ENCODE results near the gene KCNN1.

KCNN1 gene

DNA sequence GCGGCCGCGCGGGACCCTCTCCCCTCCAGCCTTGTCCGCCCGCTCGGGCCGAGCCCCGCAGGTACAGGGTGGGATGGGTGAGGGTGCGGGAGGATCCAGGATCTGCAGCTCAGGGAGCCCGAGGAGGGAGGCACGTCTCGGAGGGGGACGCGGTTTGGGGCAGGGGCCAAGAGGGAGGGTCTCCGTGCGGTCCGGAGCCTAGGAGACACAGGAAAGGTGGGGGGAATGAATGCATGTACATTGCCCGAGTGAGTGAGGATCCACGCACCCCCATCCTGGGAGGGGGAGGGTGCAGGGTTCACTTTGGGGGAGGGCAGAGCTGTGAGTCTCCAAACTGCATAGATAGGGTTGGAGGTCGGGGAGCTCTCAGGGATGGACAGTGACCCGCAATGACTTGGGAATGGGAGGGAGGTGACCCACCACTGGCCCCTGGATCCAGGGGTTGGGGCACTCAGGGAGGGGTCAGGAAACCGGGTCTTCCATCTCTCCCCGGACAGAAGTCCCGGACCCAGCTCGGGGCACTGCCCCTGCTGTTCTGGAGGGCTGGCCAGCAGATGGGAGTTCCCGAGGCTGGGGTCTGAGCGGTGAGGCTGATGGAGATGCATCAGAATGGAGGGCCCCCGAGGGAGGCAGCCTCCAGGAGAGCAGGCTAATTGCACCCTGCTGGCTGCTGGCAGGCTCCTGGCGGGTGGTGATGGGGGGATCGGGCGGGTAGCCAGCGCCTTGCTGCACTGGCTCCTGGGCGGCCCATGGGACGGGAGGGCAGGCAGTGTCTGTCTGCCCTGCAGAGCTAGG is 547 bp downstream of the KCNN1 start:
- Histone ChIP-seq H3K27me3 (ENCODE audit: control insufficient read depth in 5 of 5, insufficient read depth in 4 of 5, low read length in 5 of 5) (peaks cover 20 to 42% (median 39%) of the 10 kb centered on the region in 5 donors), H3K9me3 (ENCODE audit: control insufficient read depth in 5 of 5, low read length in 5 of 5) (no peaks in the 10 kb centered on the region), H3K36me3 (ENCODE audit: control insufficient read depth in 5 of 5, insufficient read depth in 5 of 5, low read length in 5 of 5) (no peaks in the 10 kb centered on the region), H3K4me1 (ENCODE audit: control insufficient read depth in 5 of 5, insufficient read depth in 5 of 5, low read length in 5 of 5) (peaks cover 0 to 7% (median 4%) of the 10 kb centered on the region in 5 donors), H3K9ac (ENCODE audit: low read length in 5 of 5) (no peak overlapping the region), H3K27ac (ENCODE audit: low read depth, low read length) (no peak overlapping the region), H3K4me3 (ENCODE audit: low read depth in 1 of 5, low read length in 5 of 5) (peak overlapping the region in 1 of 5 donors; percentile 30)

DNA sequence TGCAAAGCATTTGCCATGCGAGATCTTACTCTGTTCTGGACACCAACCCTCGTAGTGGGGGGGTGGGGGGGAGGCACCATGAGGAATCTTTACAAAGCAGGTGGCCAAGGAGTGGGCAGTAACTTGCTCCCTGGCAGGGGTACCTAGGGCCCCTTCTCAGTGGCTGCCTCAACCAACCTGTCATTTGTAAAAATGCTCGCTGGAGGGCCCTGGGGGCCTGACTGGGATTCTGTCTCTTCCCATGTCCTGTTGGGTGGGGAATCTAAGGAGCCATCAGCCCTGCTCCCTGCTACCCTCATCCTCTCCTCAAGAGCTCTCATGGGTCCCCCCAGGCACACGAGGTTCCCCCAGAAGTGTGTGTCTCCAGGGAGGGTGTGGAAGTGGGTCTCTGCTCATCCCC is 1.5 kb downstream of the KCNN1 start:
- no peak overlapping the region for H3K27ac ChIP-seq (ENCODE audit: low read depth, low read length)
- no peak overlapping the region for H3K4me3 ChIP-seq (ENCODE audit: low read depth in 1 of 5, low read length in 5 of 5)
- H3K9me3 ChIP-seq (ENCODE audit: control insufficient read depth in 5 of 5, low read length in 5 of 5): no peaks in the 10 kb centered on the region
- H3K36me3 ChIP-seq (ENCODE audit: control insufficient read depth in 5 of 5, insufficient read depth in 5 of 5, low read length in 5 of 5): no peaks in the 10 kb centered on the region
- H3K4me1 ChIP-seq (ENCODE audit: control insufficient read depth in 5 of 5, insufficient read depth in 5 of 5, low read length in 5 of 5): peaks cover 0 to 7% (median 4%) of the 10 kb centered on the region in 5 donors
- H3K9ac ChIP-seq (ENCODE audit: low read length in 5 of 5): no peak overlapping the region
- H3K27me3 ChIP-seq (ENCODE audit: control insufficient read depth in 5 of 5, insufficient read depth in 4 of 5, low read length in 5 of 5): peaks cover 20 to 42% (median 39%) of the 10 kb centered on the region in 5 donors

DNA sequence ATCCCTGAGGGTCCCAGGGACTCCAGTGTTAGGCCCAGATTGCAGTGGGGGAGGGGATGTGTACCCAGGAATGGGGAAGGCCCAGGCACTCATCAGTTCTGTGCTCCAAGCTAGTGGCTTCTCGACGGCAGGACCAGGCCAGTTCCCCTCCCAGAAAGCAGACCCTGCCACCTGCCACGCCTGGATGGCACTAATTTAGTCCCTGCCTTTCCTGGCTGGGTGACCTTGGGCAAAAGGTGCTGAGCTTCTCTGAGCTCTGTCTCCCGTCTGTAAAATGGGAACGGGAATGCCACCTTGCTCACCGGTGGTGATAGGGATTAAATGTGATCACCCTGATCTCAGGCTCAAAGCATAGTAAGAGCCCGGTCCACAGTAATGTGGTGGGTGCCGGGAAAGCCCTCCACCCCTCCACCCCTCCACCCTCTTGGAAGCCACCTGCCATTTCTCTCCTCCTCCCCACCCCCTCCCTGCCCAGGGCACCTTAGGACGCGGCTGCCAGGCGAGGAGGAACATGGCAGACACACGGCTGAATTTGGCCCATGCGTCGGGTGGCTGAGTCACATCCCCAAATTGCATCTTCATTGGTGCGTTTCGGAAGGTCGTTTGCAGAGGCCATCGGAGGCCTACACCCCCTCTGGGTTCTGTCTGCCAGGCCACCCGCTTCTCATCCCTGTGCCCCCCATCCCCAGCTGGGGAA is 2.3 kb downstream of the KCNN1 start:
- Histone ChIP-seq H3K4me1 (ENCODE audit: control insufficient read depth in 5 of 5, insufficient read depth in 5 of 5, low read length in 5 of 5) (peaks cover 0 to 7% (median 4%) of the 10 kb centered on the region in 5 donors), H3K27me3 (ENCODE audit: control insufficient read depth in 5 of 5, insufficient read depth in 4 of 5, low read length in 5 of 5) (peaks cover 17 to 39% (median 33%) of the 10 kb centered on the region in 5 donors), H3K9me3 (ENCODE audit: control insufficient read depth in 5 of 5, low read length in 5 of 5) (no peaks in the 10 kb centered on the region), H3K36me3 (ENCODE audit: control insufficient read depth in 5 of 5, insufficient read depth in 5 of 5, low read length in 5 of 5) (no peaks in the 10 kb centered on the region), H3K4me3 (ENCODE audit: low read depth in 1 of 5, low read length in 5 of 5) (no peak overlapping the region), H3K27ac (ENCODE audit: low read depth, low read length) (no peak overlapping the region), H3K9ac (ENCODE audit: low read length in 5 of 5) (no peak overlapping the region)

DNA sequence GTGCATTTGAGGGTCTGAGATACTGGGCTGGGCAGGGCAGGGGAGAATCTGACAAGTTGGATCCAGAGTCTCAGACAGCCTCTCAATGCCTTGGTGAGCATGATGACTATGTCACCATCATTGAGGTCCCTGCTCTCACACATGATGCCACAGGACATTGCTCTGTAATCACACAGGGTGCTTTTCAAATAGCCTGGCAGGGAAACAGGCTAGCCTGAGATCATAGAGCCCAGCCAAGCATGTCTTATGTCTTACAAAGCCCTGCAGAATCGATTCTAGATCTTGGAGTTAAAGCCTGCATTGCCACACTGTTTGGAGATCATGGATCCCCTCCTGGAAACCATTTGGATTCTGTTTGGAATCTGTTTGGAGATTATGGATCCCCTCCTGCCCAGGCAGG is 5.3 kb downstream of the KCNN1 start:
- Histone ChIP-seq H3K9me3 (ENCODE audit: control insufficient read depth in 5 of 5, low read length in 5 of 5) (no peaks in the 10 kb centered on the region), H3K27ac (ENCODE audit: low read depth, low read length) (no peak overlapping the region), H3K27me3 (ENCODE audit: control insufficient read depth in 5 of 5, insufficient read depth in 4 of 5, low read length in 5 of 5) (peaks cover 5 to 20% (median 14%) of the 10 kb centered on the region in 5 donors), H3K9ac (ENCODE audit: low read length in 5 of 5) (no peak overlapping the region), H3K36me3 (ENCODE audit: control insufficient read depth in 5 of 5, insufficient read depth in 5 of 5, low read length in 5 of 5) (no peaks in the 10 kb centered on the region), H3K4me1 (ENCODE audit: control insufficient read depth in 5 of 5, insufficient read depth in 5 of 5, low read length in 5 of 5) (peaks cover 0 to 2% (median 2%) of the 10 kb centered on the region in 5 donors), H3K4me3 (ENCODE audit: low read depth in 1 of 5, low read length in 5 of 5) (no peak overlapping the region)

DNA sequence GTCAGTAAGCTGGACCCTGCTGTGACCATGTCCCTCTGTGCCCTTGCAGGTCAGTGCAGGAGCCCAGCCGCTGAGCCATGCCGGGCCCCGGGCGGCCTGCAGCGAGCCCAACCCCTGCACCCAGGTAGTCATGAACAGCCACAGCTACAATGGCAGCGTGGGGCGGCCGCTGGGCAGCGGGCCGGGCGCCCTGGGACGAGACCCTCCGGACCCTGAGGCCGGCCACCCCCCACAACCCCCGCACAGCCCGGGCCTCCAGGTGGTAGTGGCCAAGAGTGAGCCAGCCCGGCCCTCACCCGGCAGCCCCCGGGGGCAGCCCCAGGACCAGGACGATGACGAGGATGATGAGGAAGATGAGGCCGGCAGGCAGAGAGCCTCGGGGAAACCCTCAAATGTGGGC is 6.9 kb downstream of the KCNN1 start:
- Histone ChIP-seq H3K36me3 (ENCODE audit: control insufficient read depth in 5 of 5, insufficient read depth in 5 of 5, low read length in 5 of 5) (no peaks in the 10 kb centered on the region), H3K27me3 (ENCODE audit: control insufficient read depth in 5 of 5, insufficient read depth in 4 of 5, low read length in 5 of 5) (peaks cover 0 to 7% (median 5%) of the 10 kb centered on the region in 5 donors), H3K9me3 (ENCODE audit: control insufficient read depth in 5 of 5, low read length in 5 of 5) (no peaks in the 10 kb centered on the region), H3K9ac (ENCODE audit: low read length in 5 of 5) (no peak overlapping the region), H3K4me3 (ENCODE audit: low read depth in 1 of 5, low read length in 5 of 5) (no peak overlapping the region), H3K27ac (ENCODE audit: low read depth, low read length) (no peak overlapping the region), H3K4me1 (ENCODE audit: control insufficient read depth in 5 of 5, insufficient read depth in 5 of 5, low read length in 5 of 5) (no peaks in the 10 kb centered on the region)

DNA sequence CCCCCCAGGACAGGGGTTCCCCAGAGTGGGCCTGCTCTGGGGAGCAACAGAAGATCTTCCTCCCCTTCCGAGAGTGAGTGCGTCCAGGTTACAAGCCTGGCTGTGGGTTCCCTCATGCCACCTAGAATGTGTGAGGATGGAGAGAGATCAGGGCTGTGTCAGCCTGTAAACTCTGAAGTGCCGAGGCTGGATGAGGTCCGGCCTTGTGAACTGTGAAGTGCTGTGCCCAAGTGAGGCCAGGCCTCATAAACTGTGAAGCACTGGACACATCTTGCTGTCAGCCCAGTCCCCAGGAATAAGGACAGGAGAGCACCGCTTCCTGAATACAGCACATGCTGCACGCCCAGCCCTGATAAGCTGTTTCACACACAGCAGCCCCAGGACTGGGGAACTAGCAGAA is 7.6 kb downstream of the KCNN1 start:
- Histone ChIP-seq H3K27me3 (ENCODE audit: control insufficient read depth in 5 of 5, insufficient read depth in 4 of 5, low read length in 5 of 5) (peaks cover 0 to 4% (median 2%) of the 10 kb centered on the region in 5 donors), H3K4me3 (ENCODE audit: low read depth in 1 of 5, low read length in 5 of 5) (no peak overlapping the region), H3K9me3 (ENCODE audit: control insufficient read depth in 5 of 5, low read length in 5 of 5) (no peaks in the 10 kb centered on the region)

DNA sequence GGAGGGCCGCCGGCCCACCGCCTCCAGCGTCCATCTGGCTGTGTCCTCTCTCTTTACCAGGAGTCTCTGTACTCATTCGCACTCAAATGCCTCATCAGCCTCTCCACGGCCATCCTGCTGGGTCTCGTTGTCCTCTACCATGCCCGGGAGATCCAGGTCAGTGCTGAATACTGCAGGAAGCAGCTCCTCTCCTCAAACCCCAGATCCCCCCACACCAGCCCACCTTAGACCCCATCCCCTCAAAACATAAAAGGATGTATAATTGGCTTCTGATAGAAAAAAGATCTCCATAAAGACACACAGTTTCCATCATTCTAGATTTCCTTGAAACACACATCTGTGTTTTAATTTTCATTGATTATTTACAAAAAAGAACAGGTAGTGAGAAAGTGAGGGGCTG is 8.1 kb downstream of the KCNN1 start:
- no peak overlapping the region for H3K9ac ChIP-seq (ENCODE audit: low read length in 5 of 5)
- H3K4me3 ChIP-seq (ENCODE audit: low read depth in 1 of 5, low read length in 5 of 5): no peak overlapping the region
- H3K27me3 ChIP-seq (ENCODE audit: control insufficient read depth in 5 of 5, insufficient read depth in 4 of 5, low read length in 5 of 5): peaks cover 0 to 4% (median 2%) of the 10 kb centered on the region in 5 donors
- no peaks in the 10 kb centered on the region for H3K9me3 ChIP-seq (ENCODE audit: control insufficient read depth in 5 of 5, low read length in 5 of 5)
- no peak overlapping the region for H3K27ac ChIP-seq (ENCODE audit: low read depth, low read length)
- no peaks in the 10 kb centered on the region for H3K36me3 ChIP-seq (ENCODE audit: control insufficient read depth in 5 of 5, insufficient read depth in 5 of 5, low read length in 5 of 5)
- H3K4me1 ChIP-seq (ENCODE audit: control insufficient read depth in 5 of 5, insufficient read depth in 5 of 5, low read length in 5 of 5): no peaks in the 10 kb centered on the region

More for the DNA sequence above, 7.6 kb downstream of the KCNN1 start:
- H3K9ac ChIP-seq (ENCODE audit: low read length in 5 of 5): no peak overlapping the region
- H3K4me1 ChIP-seq (ENCODE audit: control insufficient read depth in 5 of 5, insufficient read depth in 5 of 5, low read length in 5 of 5): no peaks in the 10 kb centered on the region
- H3K27ac ChIP-seq (ENCODE audit: low read depth, low read length): no peak overlapping the region
- H3K36me3 ChIP-seq (ENCODE audit: control insufficient read depth in 5 of 5, insufficient read depth in 5 of 5, low read length in 5 of 5): no peaks in the 10 kb centered on the region

DNA sequence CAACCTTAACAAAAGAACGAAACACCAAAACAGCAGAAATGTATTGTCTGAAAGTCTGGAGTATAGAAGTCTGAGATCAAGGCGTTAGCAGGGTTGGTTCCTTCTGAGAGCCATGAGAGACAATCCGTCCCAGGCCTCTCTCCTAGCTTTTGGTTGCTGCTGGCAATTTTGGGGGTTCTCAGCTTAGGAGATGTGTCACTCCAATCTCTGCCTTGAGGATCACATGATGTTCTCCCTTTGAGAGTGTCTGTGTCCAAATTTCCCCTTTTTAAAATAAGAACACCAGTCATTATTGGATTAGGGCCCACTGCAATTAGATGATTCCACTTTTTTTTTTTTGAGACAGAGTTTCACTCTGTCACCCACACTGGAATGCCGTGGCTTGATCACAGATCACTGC is 10.1 kb downstream of the KCNN1 start:
- H3K9me3 ChIP-seq (ENCODE audit: control insufficient read depth in 5 of 5, low read length in 5 of 5): no peaks in the 10 kb centered on the region
- peaks cover 0 to 3% (median 0%) of the 10 kb centered on the region in 5 donors for H3K4me1 ChIP-seq (ENCODE audit: control insufficient read depth in 5 of 5, insufficient read depth in 5 of 5, low read length in 5 of 5)
- H3K4me3 ChIP-seq (ENCODE audit: low read depth in 1 of 5, low read length in 5 of 5): no peak overlapping the region
- no peak overlapping the region for H3K27ac ChIP-seq (ENCODE audit: low read depth, low read length)
- H3K36me3 ChIP-seq (ENCODE audit: control insufficient read depth in 5 of 5, insufficient read depth in 5 of 5, low read length in 5 of 5): no peaks in the 10 kb centered on the region
- peaks cover 0 to 8% (median 1%) of the 10 kb centered on the region in 5 donors for H3K27me3 ChIP-seq (ENCODE audit: control insufficient read depth in 5 of 5, insufficient read depth in 4 of 5, low read length in 5 of 5)
- no peak overlapping the region for H3K9ac ChIP-seq (ENCODE audit: low read length in 5 of 5)

DNA sequence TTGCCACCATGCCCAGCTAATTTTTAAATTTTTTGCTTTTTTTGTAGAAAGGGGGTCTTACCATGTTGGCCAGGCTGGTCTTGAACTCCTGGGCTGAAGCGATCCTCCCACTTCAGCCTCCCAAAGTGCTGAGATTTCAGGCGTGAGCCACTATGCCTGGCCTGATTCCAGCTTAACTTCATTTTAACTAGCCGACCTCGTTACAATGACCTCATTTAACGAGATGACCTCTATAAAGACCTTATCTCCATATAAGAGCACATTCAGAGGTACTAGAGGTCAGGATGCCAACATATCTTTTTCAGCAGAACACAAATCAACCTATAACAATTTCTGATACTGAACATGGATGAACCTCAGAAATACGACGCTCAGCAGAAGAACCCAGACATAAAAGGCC is 10.6 kb downstream of the KCNN1 start:
- Histone ChIP-seq H3K4me1 (ENCODE audit: control insufficient read depth in 5 of 5, insufficient read depth in 5 of 5, low read length in 5 of 5) (peaks cover 0 to 3% (median 0%) of the 10 kb centered on the region in 5 donors), H3K9me3 (ENCODE audit: control insufficient read depth in 5 of 5, low read length in 5 of 5) (no peaks in the 10 kb centered on the region), H3K27me3 (ENCODE audit: control insufficient read depth in 5 of 5, insufficient read depth in 4 of 5, low read length in 5 of 5) (peaks cover 0 to 8% (median 2%) of the 10 kb centered on the region in 5 donors), H3K27ac (ENCODE audit: low read depth, low read length) (no peak overlapping the region), H3K36me3 (ENCODE audit: control insufficient read depth in 5 of 5, insufficient read depth in 5 of 5, low read length in 5 of 5) (no peaks in the 10 kb centered on the region), H3K9ac (ENCODE audit: low read length in 5 of 5) (no peak overlapping the region), H3K4me3 (ENCODE audit: low read depth in 1 of 5, low read length in 5 of 5) (no peak overlapping the region)

DNA sequence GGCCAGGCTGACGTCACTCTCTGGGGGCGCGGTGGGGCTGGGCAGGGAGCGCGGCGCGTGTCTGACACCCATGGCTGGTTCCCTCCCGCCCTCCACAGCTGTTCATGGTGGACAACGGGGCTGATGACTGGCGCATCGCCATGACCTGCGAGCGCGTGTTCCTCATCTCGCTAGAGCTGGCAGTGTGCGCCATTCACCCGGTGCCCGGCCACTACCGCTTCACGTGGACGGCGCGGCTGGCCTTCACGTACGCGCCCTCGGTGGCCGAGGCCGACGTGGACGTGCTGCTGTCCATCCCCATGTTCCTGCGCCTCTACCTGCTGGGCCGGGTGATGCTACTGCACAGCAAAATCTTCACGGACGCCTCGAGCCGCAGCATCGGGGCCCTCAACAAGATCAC is 14.7 kb downstream of the KCNN1 start:
- Histone ChIP-seq H3K4me3 (ENCODE audit: low read depth in 1 of 5, low read length in 5 of 5) (no peak overlapping the region), H3K9ac (ENCODE audit: low read length in 5 of 5) (no peak overlapping the region), H3K27me3 (ENCODE audit: control insufficient read depth in 5 of 5, insufficient read depth in 4 of 5, low read length in 5 of 5) (peaks cover 3 to 19% (median 8%) of the 10 kb centered on the region in 5 donors), H3K36me3 (ENCODE audit: control insufficient read depth in 5 of 5, insufficient read depth in 5 of 5, low read length in 5 of 5) (no peaks in the 10 kb centered on the region), H3K27ac (ENCODE audit: low read depth, low read length) (no peak overlapping the region), H3K4me1 (ENCODE audit: control insufficient read depth in 5 of 5, insufficient read depth in 5 of 5, low read length in 5 of 5) (peaks cover 0 to 3% (median 0%) of the 10 kb centered on the region in 5 donors), H3K9me3 (ENCODE audit: control insufficient read depth in 5 of 5, low read length in 5 of 5) (no peaks in the 10 kb centered on the region)

All from subcutaneous abdominal adipose tissue (tissue), 5 donors.